Upper lobe of left lung (tissue), 4 donors: ENCODE measurements around the gene SRGAP3.

ENCODE experiments used
- EP300 ChIP-seq, 4 donors: sonication (generic); formaldehyde crosslinking; IDR thresholded peaks; one replicate each; pipeline ENCODE4 v1.5.1; 2017; ENCODE audit warnings: antibody characterized with exemption in 4 of 4, control low read depth in 2 of 4
- POLR2AphosphoS5 ChIP-seq, 2 donors: sonication (generic); formaldehyde crosslinking; IDR thresholded peaks; one replicate each; pipeline ENCODE4 v1.5.1; 2017; ENCODE audit warnings: antibody characterized with exemption in 2 of 2
- TF ChIP-seq, protein P1 (sequence below), 6 experiments: fragments of 450-650 bp in 4 of 6; fragments of 200-600 bp in 2 of 6; sonication (generic) in 2 of 6; IDR thresholded peaks; one replicate each; pipeline ENCODE4 v1.5.1; 2016 to 2019; ENCODE audit warnings: antibody characterized with exemption in 6 of 6

DNA sequence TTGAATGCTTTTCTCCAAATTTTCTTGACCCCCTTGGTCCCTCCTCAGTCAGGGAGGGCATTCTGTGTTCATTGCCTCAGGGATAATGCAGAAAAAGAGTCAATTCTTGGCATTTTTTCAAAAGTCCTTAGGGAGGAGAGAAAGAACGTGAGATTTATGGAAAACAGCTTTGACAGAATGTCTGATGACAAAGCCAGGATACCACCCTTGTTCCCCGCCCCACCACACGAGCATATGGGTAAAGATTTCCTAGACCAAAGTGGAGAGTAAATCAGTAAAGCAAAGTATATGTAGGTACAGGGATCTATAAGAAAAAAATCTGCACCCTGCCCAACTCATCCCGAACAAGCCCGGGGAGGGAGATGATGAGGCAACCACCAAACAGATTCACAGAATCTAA, 11.2 kb downstream of the SRGAP3 start:
- TF ChIP-seq, protein P1, sequence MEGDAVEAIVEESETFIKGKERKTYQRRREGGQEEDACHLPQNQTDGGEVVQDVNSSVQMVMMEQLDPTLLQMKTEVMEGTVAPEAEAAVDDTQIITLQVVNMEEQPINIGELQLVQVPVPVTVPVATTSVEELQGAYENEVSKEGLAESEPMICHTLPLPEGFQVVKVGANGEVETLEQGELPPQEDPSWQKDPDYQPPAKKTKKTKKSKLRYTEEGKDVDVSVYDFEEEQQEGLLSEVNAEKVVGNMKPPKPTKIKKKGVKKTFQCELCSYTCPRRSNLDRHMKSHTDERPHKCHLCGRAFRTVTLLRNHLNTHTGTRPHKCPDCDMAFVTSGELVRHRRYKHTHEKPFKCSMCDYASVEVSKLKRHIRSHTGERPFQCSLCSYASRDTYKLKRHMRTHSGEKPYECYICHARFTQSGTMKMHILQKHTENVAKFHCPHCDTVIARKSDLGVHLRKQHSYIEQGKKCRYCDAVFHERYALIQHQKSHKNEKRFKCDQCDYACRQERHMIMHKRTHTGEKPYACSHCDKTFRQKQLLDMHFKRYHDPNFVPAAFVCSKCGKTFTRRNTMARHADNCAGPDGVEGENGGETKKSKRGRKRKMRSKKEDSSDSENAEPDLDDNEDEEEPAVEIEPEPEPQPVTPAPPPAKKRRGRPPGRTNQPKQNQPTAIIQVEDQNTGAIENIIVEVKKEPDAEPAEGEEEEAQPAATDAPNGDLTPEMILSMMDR (IDR thresholded peaks at IDR 0.05) = no peak
- TF ChIP-seq POLR2AphosphoS5 (IDR thresholded peaks at IDR 0.05) (no peak), EP300 (IDR thresholded peaks at IDR 0.05) (no peak)
